ENCODE data around the gene TMEM167A. TPM values are rescaled to one million over a fixed set of nuclear protein-coding genes. Genes with fewer than 3 reads are reported as not detected.

The TMEM167A gene
- total and polyA plus RNA-seq, 2 of the 4 experiments (the other 2 are of a cell fraction), result 34.6 to 45.1 TPM

GRCh38 chr5:83095957-83096539, 18.9 kb upstream of the TMEM167A start:
- H4K20me1 ChIP-seq (ENCODE audit: insufficient read depth, low read length), result no peaks in the 10 kb centered on the region
- no peaks in the 10 kb centered on the region for H3K9me1 ChIP-seq (ENCODE audit: insufficient read depth, low read length)
- no peaks in the 10 kb centered on the region for H3K27me3 ChIP-seq (ENCODE audit: control insufficient read depth, insufficient read depth, low read length)
- H2AK9ac ChIP-seq (replicated peaks; ENCODE audit: low read depth, low read length, poor library complexity), result peak overlapping the region; percentile 79
- peak overlapping the region; percentile 81 for H2BK120ac ChIP-seq (ENCODE audit: low read depth, low read length)
- peaks cover 4 to 23% of the 10 kb centered on the region in 2 experiments; a peak in 2 of 4 replicates for H3K79me1 ChIP-seq (ENCODE audit: low read depth in 1 of 2, low read length in 2 of 2)
- H3K4me1 ChIP-seq (ENCODE audit: control insufficient read depth, insufficient read depth, low read length), result peaks cover 9% of the 10 kb centered on the region
- H3K36me3 ChIP-seq (ENCODE audit: control insufficient read depth, insufficient read depth, low read length), result no peaks in the 10 kb centered on the region
- DNase-seq, result peak; percentile 88
- 0 out of 2 replicates have a peak overlapping the region, but pooled peaks have one; percentile 30 for H2AK5ac ChIP-seq (ENCODE audit: low read depth, low read length)
- peak overlapping the region in 1 of 2 experiments; percentile 31; a peak in 1 of 4 replicates for H4K8ac ChIP-seq (ENCODE audit: low read depth in 2 of 2, low read length in 2 of 2)
- H2BK15ac ChIP-seq (ENCODE audit: low read depth, low read length), result 0 out of 3 replicates have a peak overlapping the region, but pooled peaks have one; percentile 26
- H4K5ac ChIP-seq (ENCODE audit: low read depth, low read length), result no peak overlapping the region
- no peak overlapping the region for H3K18ac ChIP-seq (ENCODE audit: low read depth, low read length)
- WGBS, 2 experiments (ENCODE audit: extremely low coverage in 2 of 2, insufficient read length in 1 of 2), result 0% methylated on average over 2 of the region's 6 CpGs; no CpG with 5 or more reads in 1 of the 2 experiments
- TF ChIP-seq MAZ (IDR thresholded peaks at IDR 0.05; ENCODE audit: borderline replicate concordance, low read depth, low read length), result 0 out of 2 replicates have a peak, but pooled peaks have one; percentile 18
- TF ChIP-seq BHLHE40 (IDR thresholded peaks at IDR 0.05; ENCODE audit: low read depth, low read length), result 0 out of 2 replicates have a peak, but pooled peaks have one; percentile 7
- peak; percentile 93 for TF ChIP-seq FOS (IDR thresholded peaks at IDR 0.05; ENCODE audit: low read depth, low read length)
- TF ChIP-seq MXI1 (IDR thresholded peaks at IDR 0.05; ENCODE audit: borderline replicate concordance, low read depth, low read length), result no peak
- no peak overlapping the region for H3K9ac ChIP-seq (ENCODE audit: low read depth, low read length)
- ChIA-PET POLR2A (ENCODE audit: unreplicated experiment) (no interaction called here), CTCF (interaction anchor here (0.6 kb wide), 1 partner anchor 59 kb away, joined by 3 read pairs; no protein-coding TSS in a partner anchor)
- H3K4me2 ChIP-seq (ENCODE audit: low read depth, low read length), result peak overlapping the region; percentile 11; the same call in 1 of the 2 replicates
- peak overlapping the region; percentile 73 for H3K4ac ChIP-seq (ENCODE audit: low read depth, low read length)
- no peaks in the 10 kb centered on the region for H3K9me3 ChIP-seq (ENCODE audit: control insufficient read depth, insufficient read depth, low read length)
- no peak overlapping the region; the same call in 1 of the 2 replicates for H3K27ac ChIP-seq (ENCODE audit: insufficient read depth, low read length)
- intact Hi-C loops (cut with micrococcal nuclease), result no loop called here
- in situ Hi-C loops (cut with MboI; ENCODE audit: low sequenced_read_pairs), result loop anchor here (25.0 kb wide), 1 partner anchor 466 kb away; no protein-coding TSS in a partner anchor
- peak; percentile 98 for ATAC-seq (ENCODE audit: low read depth)
- H3K4me3 ChIP-seq (ENCODE audit: insufficient read depth, low read depth, low read length), result no peak overlapping the region
- H3K23ac ChIP-seq (ENCODE audit: low read depth, low read length), result no peak overlapping the region
- peak overlapping the region; percentile 6 for H2BK5ac ChIP-seq (ENCODE audit: low read depth, low read length, poor library complexity, severe bottlenecking)
- H4K91ac ChIP-seq (ENCODE audit: insufficient read depth, low read depth, low read length), result peak overlapping the region; percentile 9; the same call in 1 of the 2 replicates
- 0 out of 2 replicates have a peak overlapping the region, but pooled peaks have one; percentile 60 for H3K14ac ChIP-seq (replicated peaks; ENCODE audit: low read depth, low read length)
- peak overlapping the region; percentile 76; the same call in 1 of the 2 replicates for H2BK20ac ChIP-seq (ENCODE audit: low read depth, low read length)
- peak overlapping the region; percentile 26; the same call in 1 of the 2 replicates for H3K56ac ChIP-seq (ENCODE audit: extremely low read depth, insufficient read depth, low read length)
- BruUV-seq (replicated peaks), result no TSS peak
- dilution Hi-C loops (cut with HindIII; ENCODE audit: low sequenced_read_pairs, unreplicated experiment), result no loop called here
- peak overlapping the region; percentile 76 for H2AFZ ChIP-seq (replicated peaks; ENCODE audit: low read length, poor library complexity)

All from IMR-90 (cell line).